SK-N-SH (cell line): ENCODE measurements around the gene SDCCAG8. TPM values are rescaled to one million over a fixed set of nuclear protein-coding genes. Genes with fewer than 3 reads are reported as not detected.

Experiments
- CTCF ChIA-PET: fragments of 300-600, 350-600 bp; formaldehyde crosslinking; extraction: SDS; loops from one replicate; lab custom pipeline; 2021; lab: Yijun Ruan, JAX
- POLR2A ChIA-PET: fragments of 350-600 bp; sonication (Branson Sonifier 250); formaldehyde crosslinking; extraction: SDS; loops from one replicate; lab custom pipeline; 2020; ENCODE audit warnings: antibody characterized with exemption, inconsistent platforms; lab: Yijun Ruan, JAX
- DNase-seq: peaks from one replicate; pipeline ENCODE4 v3.0.0; 2012
- H2AFZ ChIP-seq: fragments of 200-600 bp; sonication (generic); 2 replicates; pipeline ENCODE4 v1.8.1; 2016; ENCODE audit warnings: antibody characterized with exemption, mild to moderate bottlenecking, low read depth
- H3F3A ChIP-seq: fragments of 200-600 bp; sonication (generic); replicated peaks from 2 replicates; pipeline ENCODE3; 2016; ENCODE audit warnings: antibody characterized with exemption, mild to moderate bottlenecking; ENCODE audit not compliant: insufficient read depth
- H3K27ac ChIP-seq, 2 experiments: fragments of 200-500 bp in 1 of 2; fragments of 200-600 bp in 1 of 2; sonication (Bioruptor generic) in 1 of 2; sonication (generic), shearing (Covaris generic) in 1 of 2; 2 replicates each; pipeline versions ENCODE4 v1.5.1 to v1.6.1; 2014 to 2016; ENCODE audit warnings: low read depth in 2 of 2, inconsistent platforms in 1 of 2, low read length in 1 of 2, mild to moderate bottlenecking in 1 of 2, mixed read lengths in 1 of 2
- H3K27me3 ChIP-seq: fragments of 200-600 bp; sonication (generic), shearing (Covaris generic); 2 replicates; pipeline ENCODE4 v1.6.1; 2016; ENCODE audit warnings: mixed run types; ENCODE audit not compliant: insufficient read depth
- H3K36me3 ChIP-seq, 2 experiments: fragments of 200-500 bp in 1 of 2; fragments of 200-600 bp in 1 of 2; sonication (Bioruptor generic) in 1 of 2; sonication (generic) in 1 of 2; replicated peaks in 1 of 2; 2 replicates each; pipeline versions ENCODE3 to v1.5.1; 2014 to 2016; ENCODE audit warnings: low read length in 1 of 2, mild to moderate bottlenecking in 1 of 2; ENCODE audit not compliant: insufficient read depth in 2 of 2, control insufficient read depth in 1 of 2
- H3K4me1 ChIP-seq, 2 experiments: fragments of 200-500 bp in 1 of 2; fragments of 200-600 bp in 1 of 2; sonication (Bioruptor generic) in 1 of 2; sonication (generic), shearing (Covaris generic) in 1 of 2; 2 replicates each; pipeline versions ENCODE4 v1.5.1 to v1.6.1; 2014 to 2016; ENCODE audit warnings: low read depth in 1 of 2, low read length in 1 of 2, mixed run types in 1 of 2; ENCODE audit not compliant: insufficient read depth in 2 of 2, control insufficient read depth in 1 of 2
- H3K4me2 ChIP-seq: fragments of 200-600 bp; sonication (generic), shearing (Covaris generic); 2 replicates; pipeline ENCODE4 v1.6.1; 2017; ENCODE audit warnings: mixed run types
- H3K4me3 ChIP-seq, 2 experiments: fragments of 200-500 bp in 1 of 2; fragments of 200-600 bp in 1 of 2; sonication (Bioruptor generic) in 1 of 2; sonication (generic), shearing (Covaris generic) in 1 of 2; 2 replicates each; pipeline versions ENCODE4 v1.5.1 to v1.8.1; 2014 to 2016; ENCODE audit warnings: low read depth in 2 of 2, inconsistent platforms in 1 of 2, low read length in 1 of 2, mild to moderate bottlenecking in 1 of 2, mixed read lengths in 1 of 2, moderate library complexity in 1 of 2
- H3K79me2 ChIP-seq: fragments of 200-600 bp; sonication (generic); 2 replicates; pipeline ENCODE4 v1.8.1; 2017; ENCODE audit warnings: mild to moderate bottlenecking; ENCODE audit not compliant: insufficient read depth
- H3K9ac ChIP-seq: fragments of 200-600 bp; sonication (generic); 2 replicates; pipeline ENCODE4 v1.6.1; 2017; ENCODE audit warnings: mixed run types
- H3K9me2 ChIP-seq: fragments of 200-600 bp; sonication (generic); 2 replicates; pipeline ENCODE4 v1.6.1; 2017; ENCODE audit warnings: mixed run types
- H3K9me3 ChIP-seq: fragments of 200-600 bp; sonication (generic); 2 replicates; pipeline ENCODE4 v1.6.1; 2017; ENCODE audit warnings: mixed run types, mild to moderate bottlenecking, moderate library complexity
- H4K20me1 ChIP-seq: fragments of 200-600 bp; sonication (generic); 2 replicates; pipeline ENCODE4 v1.6.1; 2017; ENCODE audit warnings: mild to moderate bottlenecking, mixed run types; ENCODE audit not compliant: insufficient read depth
- CTCF ChIP-seq: fragments of 200-600 bp; sonication (generic); IDR thresholded peaks from 2 replicates; pipeline ENCODE4 v1.6.1; 2017; ENCODE audit warnings: antibody characterized with exemption, mild to moderate bottlenecking, moderate library complexity
- ELF1 ChIP-seq: IDR thresholded peaks from 2 replicates; pipeline ENCODE4 v1.4.0; 2012
- EP300 ChIP-seq, 2 experiments: IDR thresholded peaks; 2 replicates each; pipeline versions ENCODE4 v1.4.0 to v1.6.1; 2012; ENCODE audit warnings: borderline replicate concordance in 1 of 2, low read depth in 1 of 2, low read length in 1 of 2
- FOSL2 ChIP-seq: IDR thresholded peaks from 2 replicates; pipeline ENCODE4 v1.4.0; 2012; ENCODE audit warnings: low read depth, mild to moderate bottlenecking, moderate library complexity, borderline replicate concordance
- FOXM1 ChIP-seq: IDR thresholded peaks from 2 replicates; pipeline ENCODE4 v1.4.0; 2012; ENCODE audit warnings: low read depth, mild to moderate bottlenecking
- GABPA ChIP-seq: IDR thresholded peaks from 2 replicates; pipeline ENCODE4 v1.4.0; 2012; ENCODE audit warnings: low read depth, mild to moderate bottlenecking
- GATA2 ChIP-seq: sonication (generic); formaldehyde crosslinking; IDR thresholded peaks from 2 replicates; pipeline ENCODE4 v1.5.0; 2020; ENCODE audit warnings: mild to moderate bottlenecking, missing genetic modification reagents
- IRF3 ChIP-seq: fragments of 150-350 bp; IDR thresholded peaks from 2 replicates; pipeline ENCODE4 v1.6.1; 2016; ENCODE audit warnings: mild to moderate bottlenecking, low read depth, low read length
- JUND ChIP-seq: IDR thresholded peaks from 2 replicates; pipeline ENCODE4 v1.4.0; 2012
- MEF2A ChIP-seq: IDR thresholded peaks from 2 replicates; pipeline ENCODE4 v1.4.0; 2012; ENCODE audit warnings: low read depth, borderline replicate concordance
- NFIC ChIP-seq: IDR thresholded peaks from 2 replicates; pipeline ENCODE4 v1.4.0; 2012; ENCODE audit warnings: borderline replicate concordance
- NRF1 ChIP-seq: IDR thresholded peaks from 2 replicates; pipeline ENCODE4 v1.6.1; 2012; ENCODE audit warnings: low read depth, mild to moderate bottlenecking, low read length
- POLR2AphosphoS5 ChIP-seq: IDR thresholded peaks from 2 replicates; pipeline ENCODE4 v1.6.1; 2012; ENCODE audit warnings: low read depth, low read length
- RXRA ChIP-seq: IDR thresholded peaks from 2 replicates; pipeline ENCODE4 v1.4.0; 2012; ENCODE audit warnings: low read depth, mild to moderate bottlenecking, borderline replicate concordance
- SMC3 ChIP-seq: IDR thresholded peaks from 2 replicates; pipeline ENCODE4 v1.6.1; 2012; ENCODE audit warnings: low read depth, low read length, improper control_type of control experiment
- TAF1 ChIP-seq: IDR thresholded peaks from 2 replicates; pipeline ENCODE4 v1.6.1; 2012; ENCODE audit warnings: low read depth, mild to moderate bottlenecking, low read length, moderate library complexity, borderline replicate concordance
- TEAD4 ChIP-seq: IDR thresholded peaks from 2 replicates; pipeline ENCODE4 v1.4.0; 2012; ENCODE audit warnings: mild to moderate bottlenecking, borderline replicate concordance; ENCODE audit not compliant: insufficient read depth
- WGBS: methylation state at CpG from one replicate; pipeline ENCODE4 v1.1.6; 2017; ENCODE audit warnings: low lambda C conversion rate; 5-methylcytosine and 5-hydroxymethylcytosine counted together
- polyA plus RNA-seq, 3 experiments: library from polyadenylated mRNA; depleted of rRNA; stranded (reverse); fragments of >200 nt; gene quantifications; 2 replicates each; pipeline ENCODE4 v1.2.3, GENCODE V29; 2012
- TF ChIP-seq, protein P1 (sequence below): IDR thresholded peaks from 2 replicates; pipeline ENCODE4 v1.4.0; 2012; ENCODE audit warnings: low read depth, borderline replicate concordance

Gene SDCCAG8
- polyA plus RNA-seq, 1 of the 3 experiments (the other 2 are of a cell fraction), result 22.7 TPM

- 100% methylated on average over 1 of the region's 1 CpG for whole genome bisulfite sequencing
- Histone ChIP-seq H3K36me3 (peaks cover 31 to 54% of the 10 kb centered on the region in 2 experiments), H3K9me3 (no peaks in the 10 kb centered on the region), H4K20me1 (no peaks in the 10 kb centered on the region), H3K9me2 (no peaks in the 10 kb centered on the region), H3K79me2 (no peaks in the 10 kb centered on the region), H3K9ac (no peak overlapping the region), H3K27me3 (no peaks in the 10 kb centered on the region), H3F3A (no peaks in the 10 kb centered on the region), H3K4me2 (no peak overlapping the region), H2AFZ (no peak overlapping the region), H3K27ac (no peak overlapping the region), H3K4me1 (peaks cover 0 to 4% of the 10 kb centered on the region in 2 experiments; a peak in 2 of 4 replicates), H3K4me3 (no peak overlapping the region)
- no peak for TF ChIP-seq MEF2A
- no peak for TF ChIP-seq ELF1
- no peak for TF ChIP-seq GATA2
- no peak for TF ChIP-seq TEAD4
- TF ChIP-seq, protein P1, sequence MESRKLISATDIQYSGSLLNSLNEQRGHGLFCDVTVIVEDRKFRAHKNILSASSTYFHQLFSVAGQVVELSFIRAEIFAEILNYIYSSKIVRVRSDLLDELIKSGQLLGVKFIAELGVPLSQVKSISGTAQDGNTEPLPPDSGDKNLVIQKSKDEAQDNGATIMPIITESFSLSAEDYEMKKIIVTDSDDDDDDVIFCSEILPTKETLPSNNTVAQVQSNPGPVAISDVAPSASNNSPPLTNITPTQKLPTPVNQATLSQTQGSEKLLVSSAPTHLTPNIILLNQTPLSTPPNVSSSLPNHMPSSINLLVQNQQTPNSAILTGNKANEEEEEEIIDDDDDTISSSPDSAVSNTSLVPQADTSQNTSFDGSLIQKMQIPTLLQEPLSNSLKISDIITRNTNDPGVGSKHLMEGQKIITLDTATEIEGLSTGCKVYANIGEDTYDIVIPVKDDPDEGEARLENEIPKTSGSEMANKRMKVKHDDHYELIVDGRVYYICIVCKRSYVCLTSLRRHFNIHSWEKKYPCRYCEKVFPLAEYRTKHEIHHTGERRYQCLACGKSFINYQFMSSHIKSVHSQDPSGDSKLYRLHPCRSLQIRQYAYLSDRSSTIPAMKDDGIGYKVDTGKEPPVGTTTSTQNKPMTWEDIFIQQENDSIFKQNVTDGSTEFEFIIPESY, result no peak
- TF ChIP-seq POLR2AphosphoS5, result no peak
- TF ChIP-seq FOXM1, result no peak
- TF ChIP-seq GABPA, result no peak
- TF ChIP-seq NFIC, result no peak
- POLR2A ChIA-PET, result no interaction called here
- CTCF ChIA-PET, result no interaction called here
- no peak for DNase-seq
Measured at GRCh38 chr1:243508943-243509342, 253.1 kb downstream of the SDCCAG8 start.

GRCh38 chr1:243510928-243511327 is 255.1 kb downstream of the SDCCAG8 start:
- H4K20me1 ChIP-seq, result no peaks in the 10 kb centered on the region
- H2AFZ ChIP-seq, result no peak overlapping the region
- H3K27ac ChIP-seq, result no peak overlapping the region
- no peak overlapping the region for H3K4me3 ChIP-seq
- no peaks in the 10 kb centered on the region for H3K9me3 ChIP-seq
- no peaks in the 10 kb centered on the region for H3K79me2 ChIP-seq
- no peak overlapping the region for H3K9ac ChIP-seq
- no peaks in the 10 kb centered on the region for H3K27me3 ChIP-seq
- H3F3A ChIP-seq, result no peaks in the 10 kb centered on the region
- ChIA-PET POLR2A (no interaction called here), CTCF (no interaction called here)
- peaks cover 16 to 34% of the 10 kb centered on the region in 2 experiments for H3K36me3 ChIP-seq
- peaks cover 4% of the 10 kb centered on the region in 2 experiments; a peak in 2 of 4 replicates for H3K4me1 ChIP-seq
- no peak for DNase-seq
- no peaks in the 10 kb centered on the region for H3K9me2 ChIP-seq
- 96% methylated on average over 3 of the region's 3 CpGs for WGBS
- TF ChIP-seq CTCF, result no peak
- TF ChIP-seq, protein P1, result no peak
- TF ChIP-seq SMC3, result no peak
- no peak for TF ChIP-seq RXRA
- no peak for TF ChIP-seq TEAD4
- no peak for TF ChIP-seq TAF1
- no peak for TF ChIP-seq FOSL2
- no peak for TF ChIP-seq IRF3
- no peak for TF ChIP-seq JUND
- no peak for TF ChIP-seq NRF1
- TF ChIP-seq EP300 (IDR thresholded peaks at IDR 0.05; ENCODE audit: borderline replicate concordance in 1 of 2, low read depth in 1 of 2, low read length in 1 of 2), result no peak
- no peak overlapping the region for H3K4me2 ChIP-seq
